HG02981 (cell line): ENCODE measurements around the gene RIC1.
"Not testable (repeated sequence)": the region's sequence is repeated elsewhere in the genome, so short reads cannot be mapped to it uniquely, and the experiment has no call there.

Source experiments
- ATAC-seq: cut with Tn5 transposase; IDR thresholded peaks from one replicate; pipeline ENCODE4 v1.9.1; 2021; ENCODE audit warnings: mild to moderate bottlenecking, moderate library complexity; ENCODE audit not compliant: unreplicated experiment

The RIC1 gene

GRCh38 chr9:5784526-5785315, 155.8 kb downstream of the RIC1 start:
- ATAC-seq: no peak

- no peak for ATAC-seq
These were observed 157.6 kb downstream of the RIC1 start for GRCh38 chr9:5786370-5787127.

- ATAC-seq: no peak
These were observed 158.3 kb downstream of the RIC1 start for GRCh38 chr9:5787220-5787619.

- ATAC-seq: no peak
These were observed 158.9 kb downstream of the RIC1 start for GRCh38 chr9:5787759-5788302.

- ATAC-seq: no peak
These were observed 160.6 kb downstream of the RIC1 start for GRCh38 chr9:5789489-5789888.

- no peak for ATAC-seq
These were observed 162.0 kb downstream of the RIC1 start for GRCh38 chr9:5790923-5791322.

GRCh38 chr9:5791870-5792269, 163.0 kb downstream of the RIC1 start:
- ATAC-seq: no peak

- no peak for ATAC-seq
These were observed 164.9 kb downstream of the RIC1 start for GRCh38 chr9:5793812-5794211.

GRCh38 chr9:5796298-5796697, 167.4 kb downstream of the RIC1 start:
- no peak for ATAC-seq

GRCh38 chr9:5798581-5798980, 169.7 kb downstream of the RIC1 start:
- no peak for ATAC-seq

- no peak for ATAC-seq
These were observed 170.4 kb downstream of the RIC1 start for GRCh38 chr9:5799314-5799713.

- ATAC-seq: not testable (repeated sequence)
These were observed 171.5 kb downstream of the RIC1 start for GRCh38 chr9:5800378-5800777.

GRCh38 chr9:5800969-5801738, 172.2 kb downstream of the RIC1 start:
- no peak for ATAC-seq

GRCh38 chr9:5801739-5802113, 172.8 kb downstream of the RIC1 start:
- ATAC-seq: no peak

GRCh38 chr9:5805478-5805877, 176.6 kb downstream of the RIC1 start:
- no peak for ATAC-seq

- ATAC-seq: no peak
These were observed 182.8 kb downstream of the RIC1 start for GRCh38 chr9:5811751-5812150.

GRCh38 chr9:5813824-5814223, 184.9 kb downstream of the RIC1 start:
- no peak for ATAC-seq

- ATAC-seq: no peak
These were observed 186.6 kb downstream of the RIC1 start for GRCh38 chr9:5815461-5815860.

GRCh38 chr9:5817862-5818261, 189.0 kb downstream of the RIC1 start:
- no peak for ATAC-seq

GRCh38 chr9:5818424-5819142, 189.7 kb downstream of the RIC1 start:
- ATAC-seq: no peak

- no peak for ATAC-seq
These were observed 190.3 kb downstream of the RIC1 start for GRCh38 chr9:5819174-5819573.
